GM10248 (cell line): ENCODE results near the gene PI16.

Experiments used
- CTCF ChIA-PET: fragments of 300-600 bp; sonication (Branson Sonifier 250); formaldehyde crosslinking; extraction: SDS; loops from one replicate; lab custom pipeline; 2021; ENCODE audit warnings: antibody characterized with exemption; lab: Yijun Ruan, JAX
- POLR2A ChIA-PET: fragments of 350-650 bp; sonication (Branson Sonifier 250); formaldehyde crosslinking; extraction: SDS; loops from one replicate; lab custom pipeline; 2020; ENCODE audit warnings: antibody characterized with exemption; lab: Yijun Ruan, JAX
- DNase-seq: peaks from one replicate; pipeline ENCODE4 v3.0.0; 2012; ENCODE audit errors: extremely low spot score
- CTCF ChIP-seq: IDR thresholded peaks from 2 replicates; pipeline ENCODE4 v1.5.1; 2012; ENCODE audit warnings: mild to moderate bottlenecking, low read depth; ENCODE audit errors: extremely low read depth, missing control alignments, control extremely low read depth

PI16 gene

GRCh38 chr6:36976931-36977330, 22.4 kb downstream of the PI16 start:
- ChIA-PET CTCF (interaction anchor here (0.8 to 3.0 kb wide), 13 partner anchors 8 to 233 kb away, joined by 3 to 32 read pairs (median 5); partner anchors contain the start of gene MTCH1), POLR2A (no interaction called here)
- TF ChIP-seq CTCF: no peak
- no peak for DNase-seq

GRCh38 chr6:36977470-36977941, 23.0 kb downstream of the PI16 start:
- POLR2A ChIA-PET: interaction anchor here (1.2 kb wide), 2 partner anchors 9 to 246 kb away, joined by 3 read pairs; partner anchors contain the start of gene MTCH1
- TF ChIP-seq CTCF: peak; percentile 65
- peak; percentile 70 for DNase-seq

GRCh38 chr6:36978421-36979346, 24.1 kb downstream of the PI16 start:
- ChIA-PET CTCF (interaction anchor here (0.8 to 3.4 kb wide), 14 partner anchors 8 to 230 kb away, joined by 3 to 32 read pairs (median 6); partner anchors contain the start of genes C6orf89 and MTCH1), POLR2A (interaction anchor here (1.2 kb wide), 2 partner anchors 8 to 245 kb away, joined by 3 read pairs; partner anchors contain the start of gene MTCH1)
- no peak for DNase-seq
- no peak for TF ChIP-seq CTCF

More at GRCh38 chr6:36977470-36977941, 23.0 kb downstream of the PI16 start:
- CTCF ChIA-PET: interaction anchor here (0.7 to 3.0 kb wide), 15 partner anchors 8 to 233 kb away, joined by 3 to 32 read pairs (median 4); partner anchors contain the start of gene MTCH1

- POLR2A ChIA-PET: no interaction called here
- no peak for DNase-seq
Observed at GRCh38 chr6:36979347-36979742, 24.8 kb downstream of the PI16 start.

GRCh38 chr6:36980129-36980528, 25.6 kb downstream of the PI16 start:
- no peak for DNase-seq
- POLR2A ChIA-PET: no interaction called here
- CTCF ChIA-PET: interaction anchor here (1.0 to 3.4 kb wide), 5 partner anchors 14 to 229 kb away, joined by 4 to 18 read pairs (median 6); partner anchors contain the start of gene C6orf89

More at GRCh38 chr6:36979347-36979742, 24.8 kb downstream of the PI16 start:
- CTCF ChIA-PET: interaction anchor here (0.9 to 3.4 kb wide), 6 partner anchors 12 to 229 kb away, joined by 3 to 18 read pairs (median 5); partner anchors contain the start of gene C6orf89
- peak; percentile 48 for TF ChIP-seq CTCF

More at GRCh38 chr6:36980129-36980528, 25.6 kb downstream of the PI16 start:
- TF ChIP-seq CTCF: no peak
